ENCODE measurements around the gene SFXN5. TPM values are rescaled to one million over a fixed set of nuclear protein-coding genes. Genes with fewer than 3 reads are reported as not detected.

The SFXN5 gene
- total RNA-seq, 1 donor from 2014 or later: 9.7 TPM

Other genes with a start within 250 kb of the SFXN5 start
- 96.9 TPM for gene EXOC6B, start 245.7 kb downstream of the SFXN5 start, total RNA-seq
- gene SPR, start 184.3 kb downstream of the SFXN5 start, total RNA-seq: 53.9 TPM
- not detected for gene EMX1, start 154.2 kb downstream of the SFXN5 start, total RNA-seq
- 17.9 TPM for gene RAB11FIP5, start 41.2 kb upstream of the SFXN5 start, total RNA-seq
- gene NOTO, start 130.9 kb upstream of the SFXN5 start, total RNA-seq: not detected
- gene SMYD5, start 142.5 kb upstream of the SFXN5 start, total RNA-seq: 15.5 TPM
- 91.6 TPM for gene PRADC1, start 161.5 kb upstream of the SFXN5 start, total RNA-seq
- gene CCT7, start 162.6 kb upstream of the SFXN5 start, total RNA-seq: 194 TPM
- gene FBXO41, start 212.8 kb upstream of the SFXN5 start, total RNA-seq: 0.51 TPM
- gene EGR4, start 221.8 kb upstream of the SFXN5 start, total RNA-seq: not detected